H1 (cell line): Measurements from ENCODE around the gene AMT. TPM values are rescaled to one million over a fixed set of nuclear protein-coding genes. Genes with fewer than 3 reads are reported as not detected.

Source experiments
- CTCF ChIA-PET: fragments of 300-600 bp; sonication (Branson Sonifier 250); formaldehyde crosslinking; loops from one replicate; lab custom pipeline; 2021; ENCODE audit not compliant: partially characterized antibody; lab: Charles Lee
- POLR2A ChIA-PET: fragments of 300-600 bp; sonication (Branson Sonifier 250); formaldehyde crosslinking; loops from one replicate; lab custom pipeline; 2021; ENCODE audit warnings: inconsistent platforms; ENCODE audit not compliant: partially characterized antibody; lab: Charles Lee
- DNase-seq, 2 experiments: peaks; one replicate each; pipeline versions ENCODE4 v3.0.0 to v3.0.0-alpha.2; 2010 to 2022; ENCODE audit warnings: low spot score in 2 of 2, low read depth in 1 of 2, mixed read lengths in 1 of 2
- FAIRE-seq: peaks from 2 replicates; lab custom pipeline; 2011; peaks lifted over from hg19 to GRCh38; lab: Jason Lieb, UNC
- H2AFZ ChIP-seq: 2 replicates; pipeline ENCODE4 v1.8.1; 2012; ENCODE audit warnings: low read length, inconsistent platforms
- H2AK5ac ChIP-seq: 2 replicates; pipeline ENCODE4 v1.6.1; 2013; ENCODE audit warnings: low read depth, low read length
- H2BK120ac ChIP-seq: replicated peaks from 2 replicates; pipeline ENCODE3; 2013; ENCODE audit warnings: low read depth, low read length, inconsistent platforms
- H2BK12ac ChIP-seq: 2 replicates; pipeline ENCODE4 v1.6.1; 2013; ENCODE audit warnings: low read depth, low read length
- H2BK15ac ChIP-seq: 2 replicates; pipeline ENCODE4 v1.6.1; 2013; ENCODE audit warnings: low read length
- H2BK20ac ChIP-seq: 2 replicates; pipeline ENCODE4 v1.6.1; 2013; ENCODE audit warnings: low read length
- H2BK5ac ChIP-seq: 2 replicates; pipeline ENCODE4 v1.6.1; 2013; ENCODE audit warnings: low read depth, low read length
- H3K14ac ChIP-seq: 2 replicates; pipeline ENCODE4 v1.6.1; 2013; ENCODE audit warnings: inconsistent platforms; ENCODE audit not compliant: insufficient read length
- H3K18ac ChIP-seq: 2 replicates; pipeline ENCODE4 v1.6.1; 2013; ENCODE audit warnings: low read length; ENCODE audit errors: extremely low read depth
- H3K23ac ChIP-seq: 2 replicates; pipeline ENCODE4 v1.6.1; 2013; ENCODE audit warnings: inconsistent platforms; ENCODE audit not compliant: insufficient read length
- H3K23me2 ChIP-seq: 2 replicates; pipeline ENCODE4 v1.6.1; 2013; ENCODE audit warnings: low read depth, low read length
- H3K27ac ChIP-seq: 2 replicates; pipeline ENCODE4 v1.6.1; 2011; ENCODE audit warnings: low read depth, low read length, inconsistent platforms
- H3K27me3 ChIP-seq, 4 experiments: replicated peaks in 1 of 4; 1 replicate in 1 of 4; 2 replicates in 3 of 4; pipeline versions ENCODE4 v1.6.1 to v1.8.1; 2011 to 2013; ENCODE audit warnings: low read length in 3 of 4, mild to moderate bottlenecking in 3 of 4, inconsistent platforms in 2 of 4, mixed read lengths in 2 of 4, moderate library complexity in 1 of 4; ENCODE audit not compliant: control insufficient read depth in 3 of 4, insufficient read depth in 3 of 4; ENCODE audit errors: extremely low read depth in 1 of 4
- H3K36me3 ChIP-seq, 4 experiments: 2 replicates each; pipeline versions ENCODE4 v1.6.1 to v1.8.1; 2011 to 2013; ENCODE audit warnings: mild to moderate bottlenecking in 4 of 4, low read length in 3 of 4, moderate library complexity in 2 of 4, control low read depth in 1 of 4, inconsistent platforms in 1 of 4; ENCODE audit not compliant: insufficient read depth in 4 of 4, control insufficient read depth in 2 of 4
- H3K4ac ChIP-seq: replicated peaks from 2 replicates; pipeline ENCODE3; 2013; ENCODE audit warnings: low read length, low read depth, mixed read lengths, inconsistent platforms; ENCODE audit not compliant: insufficient read length
- H3K4me1 ChIP-seq, 4 experiments: replicated peaks in 1 of 4; 1 replicate in 1 of 4; 2 replicates in 3 of 4; pipeline versions ENCODE4 v1.6.1 to v1.8.1; 2011 to 2013; ENCODE audit warnings: low read length in 3 of 4, inconsistent platforms in 2 of 4, mixed read lengths in 1 of 4; ENCODE audit not compliant: insufficient read depth in 4 of 4, control insufficient read depth in 3 of 4
- H3K4me2 ChIP-seq, 2 experiments: 2 replicates each; pipeline versions ENCODE4 v1.6.1 to v1.8.1; 2011 to 2013; ENCODE audit warnings: low read depth in 2 of 2, low read length in 2 of 2, control low read depth in 1 of 2, inconsistent platforms in 1 of 2, mild to moderate bottlenecking in 1 of 2; ENCODE audit not compliant: insufficient read depth in 1 of 2
- H3K4me3 ChIP-seq, 4 experiments: fragments of 200-600, 300-600 bp in 1 of 4; sonication (generic), shearing (Covaris generic), sonication (Bioruptor Twin) in 1 of 4; 2 replicates each; pipeline versions ENCODE4 v1.5.1 to v1.8.1; 2011 to 2016; ENCODE audit warnings: low read length in 4 of 4, low read depth in 3 of 4, control low read depth in 2 of 4, inconsistent platforms in 2 of 4, mild to moderate bottlenecking in 2 of 4, mixed read lengths in 1 of 4, moderate library complexity in 1 of 4; ENCODE audit not compliant: insufficient read depth in 2 of 4; ENCODE audit errors: extremely low read depth in 1 of 4
- H3K56ac ChIP-seq: replicated peaks from 2 replicates; pipeline ENCODE3; 2013; ENCODE audit warnings: low read depth, mild to moderate bottlenecking, mixed read lengths, low read length, inconsistent platforms; ENCODE audit not compliant: insufficient read length
- H3K79me1 ChIP-seq: 2 replicates; pipeline ENCODE4 v1.6.1; 2013; ENCODE audit warnings: low read depth, low read length, control low read depth
- H3K79me2 ChIP-seq, 2 experiments: 2 replicates each; pipeline versions ENCODE4 v1.6.1 to v1.8.1; 2012 to 2013; ENCODE audit warnings: low read length in 2 of 2, mild to moderate bottlenecking in 2 of 2, inconsistent platforms in 1 of 2; ENCODE audit not compliant: insufficient read depth in 2 of 2, control insufficient read depth in 1 of 2
- H3K9ac ChIP-seq, 4 experiments: replicated peaks in 1 of 4; 1 replicate in 1 of 4; 2 replicates in 3 of 4; pipeline versions ENCODE4 v1.6.1 to v1.8.1; 2011 to 2013; ENCODE audit warnings: low read depth in 3 of 4, low read length in 3 of 4, control low read depth in 2 of 4, mild to moderate bottlenecking in 2 of 4, moderate library complexity in 2 of 4, inconsistent platforms in 1 of 4; ENCODE audit errors: extremely low read depth in 1 of 4
- H3K9me3 ChIP-seq, 2 experiments: 2 replicates each; pipeline versions ENCODE4 v1.6.1 to v1.8.1; 2012 to 2013; ENCODE audit warnings: mild to moderate bottlenecking in 2 of 2, moderate library complexity in 2 of 2, control low read depth in 1 of 2, inconsistent platforms in 1 of 2, low read depth in 1 of 2, low read length in 1 of 2, mixed read lengths in 1 of 2; ENCODE audit not compliant: insufficient read depth in 2 of 2
- H4K20me1 ChIP-seq, 2 experiments: replicated peaks in 1 of 2; 2 replicates each; pipeline versions ENCODE3 to v1.8.1; 2011 to 2013; ENCODE audit warnings: inconsistent platforms in 2 of 2, low read length in 2 of 2, mild to moderate bottlenecking in 1 of 2; ENCODE audit not compliant: insufficient read depth in 2 of 2, control insufficient read depth in 1 of 2
- H4K5ac ChIP-seq: 2 replicates; pipeline ENCODE4 v1.6.1; 2013; ENCODE audit warnings: low read length, low read depth, mixed read lengths, inconsistent platforms; ENCODE audit not compliant: insufficient read length
- H4K8ac ChIP-seq: 2 replicates; pipeline ENCODE4 v1.8.0; 2013; ENCODE audit warnings: mild to moderate bottlenecking, moderate library complexity, low read length, inconsistent platforms; ENCODE audit not compliant: insufficient read depth; ENCODE audit errors: extremely low read depth
- H4K91ac ChIP-seq: replicated peaks from 2 replicates; pipeline ENCODE3; 2013; ENCODE audit warnings: low read length, mixed read lengths, inconsistent platforms; ENCODE audit not compliant: insufficient read length
- EZH2 ChIP-seq: fragments of 200-600 bp; sonication (generic); IDR thresholded peaks from 2 replicates; pipeline ENCODE4 v1.7.1; 2012; ENCODE audit warnings: low read depth, mild to moderate bottlenecking, moderate library complexity, low read length, inconsistent platforms; ENCODE audit not compliant: severe bottlenecking
- FOSL1 ChIP-seq: IDR thresholded peaks from 2 replicates; pipeline ENCODE4 v1.6.1; 2011; ENCODE audit warnings: mild to moderate bottlenecking, low read depth, low read length, moderate library complexity; ENCODE audit not compliant: insufficient read depth
- NRF1 ChIP-seq: IDR thresholded peaks from 2 replicates; pipeline ENCODE4 v1.6.1; 2011; ENCODE audit warnings: mild to moderate bottlenecking, low read depth, low read length, improper control_type of control experiment
- SIX5 ChIP-seq: IDR thresholded peaks from 2 replicates; pipeline ENCODE4 v1.6.1; 2011; ENCODE audit warnings: mild to moderate bottlenecking, low read depth, low read length
- SP2 ChIP-seq: IDR thresholded peaks from 2 replicates; pipeline ENCODE4 v1.6.1; 2012; ENCODE audit warnings: mild to moderate bottlenecking, low read length, inconsistent platforms
- YY1 ChIP-seq: IDR thresholded peaks from 2 replicates; pipeline ENCODE4 v1.6.1; 2011; ENCODE audit warnings: low read depth, mild to moderate bottlenecking, low read length
- whole genome bisulfite sequencing, 2 experiments: shearing (Covaris generic) in 1 of 2; methylation state at CpG; one replicate each; pipeline versions ENCODE4 v1.1.6 to v1.1.7; 2013 to 2015; ENCODE audit warnings: low lambda C conversion rate in 2 of 2, mixed read lengths in 2 of 2, inconsistent platforms in 1 of 2, low coverage in 1 of 2, missing lambda C conversion rate in 1 of 2; ENCODE audit not compliant: insufficient replicate concordance in 2 of 2, insufficient coverage in 1 of 2, insufficient read length in 1 of 2; ENCODE audit errors: extremely low coverage in 1 of 2, missing lambda C conversion rate in 1 of 2; 5-methylcytosine and 5-hydroxymethylcytosine counted together
- polyA plus RNA-seq, 7 experiments: library from polyadenylated mRNA; depleted of rRNA in 3 of 7; stranded (reverse) in 5 of 7; unstranded in 2 of 7; fragments of >200 nt in 5 of 7; fragments of 200-250 nt in 2 of 7; gene quantifications; 1 replicate in 5 of 7; 2 replicates in 1 of 7; 4 replicates in 1 of 7; pipeline versions ENCODE4 v1.2.1 to v1.2.3, GENCODE V29; 2011 to 2013; ENCODE audit warnings: missing spikeins in 2 of 7, mixed read lengths in 2 of 7
- total RNA-seq: library from RNA; stranded (reverse); fragmentation: NEBNext Ultra II Directional; extraction: Animal tissue kit (Norgen Biotek cat#: 25700); gene quantifications from 2 replicates; pipeline ENCODE4 v1.2.1, GENCODE V29; 2021

AMT gene
- total and polyA plus RNA-seq, 2 of the 8 experiments (the other 6 are each of a cell fraction or from before 2014, with no cell fraction given), result 46.5 to 92.4 TPM

DNA sequence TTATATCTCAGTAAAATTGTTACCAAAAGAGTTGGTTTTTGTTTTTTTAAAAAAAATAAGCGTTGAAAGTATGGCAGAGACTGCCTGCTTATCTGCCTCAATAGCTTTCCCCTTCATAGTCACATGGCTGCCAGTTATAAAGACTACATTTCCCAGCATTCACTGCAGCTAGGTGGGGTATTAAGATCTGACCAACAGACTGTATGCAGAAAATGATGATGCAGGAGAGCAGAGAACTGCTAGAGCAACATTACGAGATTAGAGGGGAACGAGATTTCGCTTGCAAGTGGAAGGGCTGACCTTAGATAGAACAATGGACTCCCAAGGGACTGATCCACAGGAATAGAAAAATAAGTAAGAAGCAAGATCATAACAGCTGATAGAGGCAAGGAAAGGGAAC lies 24.8 kb downstream of the AMT start:
- Histone ChIP-seq H4K5ac (no peak overlapping the region), H3K4me1 (no peaks in the 10 kb centered on the region), H2AFZ (no peak overlapping the region), H2BK120ac (no peak overlapping the region), H3K4me3 (no peak overlapping the region), H4K91ac (no peak overlapping the region), H3K4me2 (no peak overlapping the region), H4K8ac (no peak overlapping the region)
- TF ChIP-seq EZH2 (no peak), FOSL1 (no peak), YY1 (peak; percentile 81; the same call in 1 of the 2 replicates), SIX5 (peak; percentile 63), SP2 (no peak), NRF1 (no peak)
- TF ChIP-seq, all 59 proteins: peak for 2
- no peaks in the 10 kb centered on the region for H3K9me3 ChIP-seq
- peaks cover 20% of the 10 kb centered on the region for H3K79me1 ChIP-seq
- H3K23me2 ChIP-seq, result no peaks in the 10 kb centered on the region
- H2BK5ac ChIP-seq, result no peak overlapping the region
- H3K36me3 ChIP-seq, result no peaks in the 10 kb centered on the region; a peak in 2 of 8 replicates
- H3K27me3 ChIP-seq, result no peaks in the 10 kb centered on the region
- CTCF ChIA-PET, result no interaction called here
- 87% methylated on average over 4 of the region's 4 CpGs; no CpG with 5 or more reads in 1 of the 2 experiments for WGBS, 2 experiments
- no peak overlapping the region for H2BK15ac ChIP-seq
- peaks cover 35 to 91% of the 10 kb centered on the region in 2 experiments for H3K79me2 ChIP-seq
- POLR2A ChIA-PET, result interaction anchor here (1.5 kb wide), 1 partner anchor 15 kb away, joined by 5 read pairs; the partner anchor contains the start of genes RHOA and TCTA
- no peak overlapping the region for H2AK5ac ChIP-seq
- H3K23ac ChIP-seq, result no peak overlapping the region
- H3K14ac ChIP-seq, result no peak overlapping the region
- no peak overlapping the region for H2BK20ac ChIP-seq
- H3K9ac ChIP-seq, result no peak overlapping the region
- H3K27ac ChIP-seq, result no peak overlapping the region
- H3K4ac ChIP-seq, result no peak overlapping the region
- no peak for DNase-seq
- H3K18ac ChIP-seq, result no peak overlapping the region
- no peak overlapping the region for H3K56ac ChIP-seq
- peak; percentile 65 for FAIRE-seq
- H2BK12ac ChIP-seq, result no peak overlapping the region
- H4K20me1 ChIP-seq, result peaks cover 8 to 26% of the 10 kb centered on the region in 2 experiments
